Loucy (cell line): Measurements from ENCODE around the gene CAMTA1.

Experiments used
- EZH2phosphoT487 ChIP-seq: fragments of 200-600 bp; IDR thresholded peaks from 2 replicates; pipeline ENCODE4 v1.6.1; 2018; ENCODE audit warnings: antibody characterized with exemption, mild to moderate bottlenecking, moderate library complexity, borderline replicate concordance
- TF ChIP-seq, protein P1 (sequence below): fragments of 200-600 bp; sonication (generic); conservative IDR thresholded peaks from 2 replicates; pipeline ENCODE4 v1.5.1; 2014; ENCODE audit warnings: mild to moderate bottlenecking, antibody characterized with exemption, low read length

- TF ChIP-seq, protein P1, sequence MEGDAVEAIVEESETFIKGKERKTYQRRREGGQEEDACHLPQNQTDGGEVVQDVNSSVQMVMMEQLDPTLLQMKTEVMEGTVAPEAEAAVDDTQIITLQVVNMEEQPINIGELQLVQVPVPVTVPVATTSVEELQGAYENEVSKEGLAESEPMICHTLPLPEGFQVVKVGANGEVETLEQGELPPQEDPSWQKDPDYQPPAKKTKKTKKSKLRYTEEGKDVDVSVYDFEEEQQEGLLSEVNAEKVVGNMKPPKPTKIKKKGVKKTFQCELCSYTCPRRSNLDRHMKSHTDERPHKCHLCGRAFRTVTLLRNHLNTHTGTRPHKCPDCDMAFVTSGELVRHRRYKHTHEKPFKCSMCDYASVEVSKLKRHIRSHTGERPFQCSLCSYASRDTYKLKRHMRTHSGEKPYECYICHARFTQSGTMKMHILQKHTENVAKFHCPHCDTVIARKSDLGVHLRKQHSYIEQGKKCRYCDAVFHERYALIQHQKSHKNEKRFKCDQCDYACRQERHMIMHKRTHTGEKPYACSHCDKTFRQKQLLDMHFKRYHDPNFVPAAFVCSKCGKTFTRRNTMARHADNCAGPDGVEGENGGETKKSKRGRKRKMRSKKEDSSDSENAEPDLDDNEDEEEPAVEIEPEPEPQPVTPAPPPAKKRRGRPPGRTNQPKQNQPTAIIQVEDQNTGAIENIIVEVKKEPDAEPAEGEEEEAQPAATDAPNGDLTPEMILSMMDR, result no peak
- no peak for TF ChIP-seq EZH2phosphoT487
Observed at GRCh38 chr1:7589774-7590425, 804.6 kb downstream of the CAMTA1 start.
